MCF 10A (cell line): Measurements from ENCODE around the gene GRAMD2A. TPM values are rescaled to one million over a fixed set of nuclear protein-coding genes. Genes with fewer than 3 reads are reported as not detected.

Experiments
- BruUV-seq: library from RNA; stranded (reverse); fragments of 400-500 nt; replicated peaks from 2 replicates; lab custom pipeline; 2021; lab: Mats Ljungman, UMichigan
- CTCF ChIA-PET: fragments of 300-600 bp; sonication (Branson Sonifier 250); formaldehyde crosslinking; extraction: SDS; loops from one replicate; lab custom pipeline; 2021; ENCODE audit warnings: antibody characterized with exemption, inconsistent platforms; lab: Yijun Ruan, JAX
- POLR2A ChIA-PET: fragments of 300-600, 350-650 bp; sonication (Branson Sonifier 250); formaldehyde crosslinking; extraction: SDS; loops from one replicate; lab custom pipeline; 2020; ENCODE audit warnings: antibody characterized with exemption, inconsistent platforms; lab: Yijun Ruan, JAX
- DNase-seq: peaks from one replicate; pipeline ENCODE4 v3.0.0-alpha.2; 2018; ENCODE audit not compliant: unreplicated experiment
- H3K27ac Mint-ChIP-seq: one replicate; pipeline ENCODE4 v1.8.0; 2022; ENCODE audit warnings: mild to moderate bottlenecking, low read depth, mixed read lengths; ENCODE audit not compliant: unreplicated experiment
- H3K27me3 Mint-ChIP-seq: one replicate; pipeline ENCODE4 v1.8.0; 2022; ENCODE audit warnings: mixed read lengths; ENCODE audit not compliant: insufficient read depth, unreplicated experiment
- H3K36me3 Mint-ChIP-seq: one replicate; pipeline ENCODE4 v1.8.0; 2022; ENCODE audit warnings: mild to moderate bottlenecking, moderate library complexity, mixed read lengths; ENCODE audit not compliant: insufficient read depth, unreplicated experiment
- H3K4me1 Mint-ChIP-seq: one replicate; pipeline ENCODE4 v1.8.0; 2022; ENCODE audit warnings: mixed read lengths; ENCODE audit not compliant: insufficient read depth, unreplicated experiment
- H3K4me3 Mint-ChIP-seq: one replicate; pipeline ENCODE4 v1.8.0; 2022; ENCODE audit warnings: mild to moderate bottlenecking, moderate library complexity, mixed read lengths; ENCODE audit not compliant: unreplicated experiment
- H3K9me3 Mint-ChIP-seq: one replicate; pipeline ENCODE4 v1.8.0; 2022; ENCODE audit warnings: mixed read lengths; ENCODE audit not compliant: unreplicated experiment
- CTCF ChIP-seq: fragments of 200-600 bp; IDR thresholded peaks from one replicate; pipeline ENCODE4 v1.8.0; 2022; ENCODE audit warnings: antibody characterized with exemption, mild to moderate bottlenecking; ENCODE audit not compliant: unreplicated experiment
- intact Hi-C: fragments of 100-400 bp; cut with micrococcal nuclease; formaldehyde crosslinking; loops from 2 replicates; pipeline ENCODE4 v1.14.1; 2022
- total RNA-seq: library from RNA; stranded (reverse); gene quantifications from 2 replicates; pipeline ENCODE4 v1.2.3, GENCODE V29; 2022

GRAMD2A gene
- total RNA-seq, 1 experiment from 2014 or later = 0.93 TPM

DNA sequence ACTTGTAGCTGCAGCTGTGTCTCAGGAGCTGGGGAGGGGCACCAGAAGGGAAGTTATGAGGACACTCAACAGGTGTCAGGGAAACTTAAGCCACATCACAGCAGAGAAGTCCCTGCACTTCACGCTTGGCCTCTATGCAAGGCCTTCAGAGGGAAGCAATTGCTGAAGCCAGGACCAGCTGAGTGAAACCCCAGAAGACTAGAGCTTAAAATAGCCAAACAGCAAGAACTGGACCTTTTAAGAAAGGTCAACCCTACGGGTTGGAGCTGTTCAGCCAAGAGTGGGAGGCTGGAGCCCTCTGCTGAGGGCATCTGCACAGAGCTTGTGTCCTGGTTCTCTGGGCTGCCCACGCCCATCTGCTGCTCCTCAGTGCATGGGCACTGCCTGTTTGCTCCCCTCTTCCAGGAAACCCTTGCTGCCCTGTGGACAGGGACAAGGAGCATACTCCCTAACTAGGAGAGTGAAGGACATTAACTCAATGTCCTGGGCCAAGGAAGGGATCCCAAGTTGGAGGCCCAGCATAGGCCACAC, 3.9 kb upstream of the GRAMD2A start:
- ChIA-PET CTCF (interaction anchor here (0.5 to 3.8 kb wide), 7 partner anchors 10 to 73 kb away, joined by 3 to 29 read pairs (median 10); no protein-coding TSS in a partner anchor), POLR2A (interaction anchor here (0.7 to 11.2 kb wide), 5 partner anchors 21 to 72 kb away, joined by 3 to 424 read pairs (median 12); partner anchors contain the start of gene PKM)
- Mint-ChIP-seq H3K9me3 (no peaks in the 10 kb centered on the region), H3K36me3 (peaks cover 90% of the 10 kb centered on the region), H3K27ac (no peak overlapping the region), H3K4me3 (no peak overlapping the region), H3K27me3 (no peaks in the 10 kb centered on the region), H3K4me1 (peaks cover 37% of the 10 kb centered on the region)
- no peak for DNase-seq
- no TSS peak for BruUV-seq
- no peak for TF ChIP-seq CTCF
- intact Hi-C loops = no loop called here

DNA sequence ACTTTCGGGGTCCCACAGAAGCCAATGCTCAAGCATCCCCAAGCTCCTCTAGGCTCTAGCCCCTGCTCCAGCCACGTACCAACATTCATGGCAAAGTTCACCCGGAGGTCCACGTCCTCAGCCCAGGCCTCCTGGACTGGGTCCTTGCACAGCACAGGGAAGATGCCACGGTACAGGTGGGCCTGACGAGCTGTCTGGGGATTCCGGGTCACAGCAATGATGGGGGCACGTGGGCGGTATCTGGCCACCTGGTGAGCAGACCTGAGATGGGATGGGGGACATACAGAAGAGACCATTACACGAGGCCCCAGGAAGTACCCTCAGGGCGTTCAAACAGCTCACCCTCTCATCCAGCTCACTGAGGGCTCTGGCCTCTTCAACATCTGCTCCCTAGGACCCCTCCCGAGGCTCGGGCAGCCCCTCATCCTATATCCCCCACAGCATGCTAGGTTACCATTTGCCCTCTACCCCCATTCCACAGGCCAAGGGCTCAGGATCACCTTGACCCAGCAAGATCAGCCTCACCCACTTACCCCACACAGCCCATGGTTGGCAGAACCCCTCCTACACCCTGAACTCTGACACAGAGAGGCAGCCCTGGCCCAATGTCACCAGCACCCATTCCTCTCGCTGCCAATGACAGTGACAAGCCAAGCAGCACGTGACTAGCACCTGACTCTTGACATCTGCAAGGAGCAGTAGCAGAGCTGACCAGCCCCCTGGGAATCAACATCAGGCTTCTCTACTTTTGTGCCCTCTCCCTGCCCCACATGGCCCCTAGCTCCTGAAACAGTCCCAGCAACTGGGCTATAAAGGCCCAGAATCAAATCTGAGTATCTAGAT, 3.0 kb upstream of the GRAMD2A start:
- Mint-ChIP-seq H3K27me3 (no peaks in the 10 kb centered on the region), H3K9me3 (no peaks in the 10 kb centered on the region), H3K4me3 (no peak overlapping the region), H3K36me3 (peaks cover 87% of the 10 kb centered on the region), H3K27ac (no peak overlapping the region), H3K4me1 (peaks cover 39% of the 10 kb centered on the region)
- BruUV-seq = no TSS peak
- no peak for TF ChIP-seq CTCF
- intact Hi-C loops = no loop called here
- CTCF ChIA-PET = interaction anchor here (0.5 to 3.8 kb wide), 24 partner anchors 11 to 459 kb away, joined by 3 to 29 read pairs (median 4); no protein-coding TSS in a partner anchor
- POLR2A ChIA-PET = interaction anchor here (0.5 to 11.2 kb wide), 10 partner anchors 15 to 275 kb away, joined by 3 to 424 read pairs (median 5); partner anchors contain the start of gene PKM
- no peak for DNase-seq

DNA sequence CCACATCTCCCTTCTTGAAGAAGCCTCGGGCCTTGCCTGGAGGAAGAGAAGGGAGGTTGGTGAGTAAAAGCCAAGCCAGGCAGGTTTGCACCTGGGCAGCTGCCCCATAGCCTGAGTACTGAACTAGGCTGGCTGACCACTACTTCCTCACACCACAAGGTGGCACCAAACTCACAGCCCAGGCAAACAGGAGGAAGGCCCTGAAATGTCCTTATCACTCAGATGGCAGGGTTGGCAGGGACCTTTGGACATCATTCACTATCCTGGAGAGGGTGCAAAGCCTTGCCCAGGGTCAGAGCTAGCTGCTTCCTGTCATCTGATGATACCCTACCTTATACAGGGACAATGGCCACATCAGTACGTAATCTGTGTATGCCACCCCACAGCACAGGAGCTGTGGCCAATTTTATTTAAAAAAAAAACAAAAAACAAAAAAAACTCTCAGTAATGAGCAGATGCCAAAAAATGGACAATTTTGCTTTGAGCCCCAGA, 2.2 kb upstream of the GRAMD2A start:
- intact Hi-C loops = loop anchor here (1.0 to 2.0 kb wide), 3 partner anchors 23 to 87 kb away; partner anchors contain the start of gene PARP6
- POLR2A ChIA-PET = interaction anchor here (0.5 to 11.2 kb wide), 13 partner anchors 11 to 276 kb away, joined by 3 to 424 read pairs (median 5); partner anchors contain the start of genes HEXA and PKM
- peaks cover 79% of the 10 kb centered on the region for H3K36me3 Mint-ChIP-seq
- no peak overlapping the region for H3K4me3 Mint-ChIP-seq
- H3K9me3 Mint-ChIP-seq = no peaks in the 10 kb centered on the region
- no peaks in the 10 kb centered on the region for H3K27me3 Mint-ChIP-seq
- peak; percentile 85 for TF ChIP-seq CTCF
- peak; percentile 86 for DNase-seq
- CTCF ChIA-PET = interaction anchor here (0.5 to 3.8 kb wide), 22 partner anchors 9 to 400 kb away, joined by 3 to 29 read pairs (median 4); no protein-coding TSS in a partner anchor
- no peak overlapping the region for H3K27ac Mint-ChIP-seq
- H3K4me1 Mint-ChIP-seq = peaks cover 38% of the 10 kb centered on the region
- no TSS peak for BruUV-seq
